Progenitor cell of endocrine pancreas (in vitro differentiated cells): ENCODE measurements around the gene HECTD4. TPM values are rescaled to one million over a fixed set of nuclear protein-coding genes. Genes with fewer than 3 reads are reported as not detected.

ENCODE experiments used
- DNase-seq: peaks from one replicate; pipeline ENCODE4 v3.0.0; 2021; ENCODE audit warnings: low spot score; ENCODE audit not compliant: unreplicated experiment
- H3K27ac Mint-ChIP-seq: 2 replicates; pipeline ENCODE4 v1.8.0; 2021; ENCODE audit warnings: mild to moderate bottlenecking, moderate library complexity, mixed read lengths
- H3K27me3 Mint-ChIP-seq: 2 replicates; pipeline ENCODE4 v1.8.0; 2021; ENCODE audit warnings: mixed read lengths
- H3K36me3 Mint-ChIP-seq: 2 replicates; pipeline ENCODE4 v1.8.0; 2022; ENCODE audit warnings: mixed read lengths; ENCODE audit not compliant: insufficient read depth
- H3K4me1 Mint-ChIP-seq: 2 replicates; pipeline ENCODE4 v1.8.0; 2021; ENCODE audit warnings: low read depth, mixed read lengths
- H3K4me3 Mint-ChIP-seq: 2 replicates; pipeline ENCODE4 v1.8.0; 2021; ENCODE audit warnings: low read depth, mild to moderate bottlenecking, moderate library complexity, mixed read lengths
- H3K9me3 Mint-ChIP-seq: 2 replicates; pipeline ENCODE4 v1.8.0; 2021; ENCODE audit warnings: low read depth, mixed read lengths
- total RNA-seq: library from RNA; stranded (reverse); gene quantifications from 2 replicates; pipeline ENCODE4 v1.2.1, GENCODE V29; 2021
- TF ChIP-seq, protein P1 (sequence below): fragments of 200-600 bp; sonication (generic); IDR thresholded peaks from one replicate; pipeline ENCODE4 v1.5.0; 2021; ENCODE audit warnings: antibody characterized with exemption, mild to moderate bottlenecking; ENCODE audit not compliant: unreplicated experiment

The HECTD4 gene
- total RNA-seq, 1 donor from 2014 or later = 86.7 TPM

- no peaks in the 10 kb centered on the region for H3K4me1 Mint-ChIP-seq
- H3K27me3 Mint-ChIP-seq = no peaks in the 10 kb centered on the region
Observed at GRCh38 chr12:112239020-112239419, 143.2 kb downstream of the HECTD4 start.

GRCh38 chr12:112238441-112238840 lies 143.8 kb downstream of the HECTD4 start:
- Mint-ChIP-seq H3K4me3 (no peak overlapping the region), H3K4me1 (no peaks in the 10 kb centered on the region), H3K9me3 (no peaks in the 10 kb centered on the region), H3K27ac (no peak overlapping the region), H3K27me3 (no peaks in the 10 kb centered on the region), H3K36me3 (peaks cover 15% of the 10 kb centered on the region)
- no peak for DNase-seq
- TF ChIP-seq, protein P1, sequence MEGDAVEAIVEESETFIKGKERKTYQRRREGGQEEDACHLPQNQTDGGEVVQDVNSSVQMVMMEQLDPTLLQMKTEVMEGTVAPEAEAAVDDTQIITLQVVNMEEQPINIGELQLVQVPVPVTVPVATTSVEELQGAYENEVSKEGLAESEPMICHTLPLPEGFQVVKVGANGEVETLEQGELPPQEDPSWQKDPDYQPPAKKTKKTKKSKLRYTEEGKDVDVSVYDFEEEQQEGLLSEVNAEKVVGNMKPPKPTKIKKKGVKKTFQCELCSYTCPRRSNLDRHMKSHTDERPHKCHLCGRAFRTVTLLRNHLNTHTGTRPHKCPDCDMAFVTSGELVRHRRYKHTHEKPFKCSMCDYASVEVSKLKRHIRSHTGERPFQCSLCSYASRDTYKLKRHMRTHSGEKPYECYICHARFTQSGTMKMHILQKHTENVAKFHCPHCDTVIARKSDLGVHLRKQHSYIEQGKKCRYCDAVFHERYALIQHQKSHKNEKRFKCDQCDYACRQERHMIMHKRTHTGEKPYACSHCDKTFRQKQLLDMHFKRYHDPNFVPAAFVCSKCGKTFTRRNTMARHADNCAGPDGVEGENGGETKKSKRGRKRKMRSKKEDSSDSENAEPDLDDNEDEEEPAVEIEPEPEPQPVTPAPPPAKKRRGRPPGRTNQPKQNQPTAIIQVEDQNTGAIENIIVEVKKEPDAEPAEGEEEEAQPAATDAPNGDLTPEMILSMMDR = no peak

More at GRCh38 chr12:112239020-112239419, 143.2 kb downstream of the HECTD4 start:
- peaks cover 15% of the 10 kb centered on the region for H3K36me3 Mint-ChIP-seq
- H3K27ac Mint-ChIP-seq = no peak overlapping the region
- no peaks in the 10 kb centered on the region for H3K9me3 Mint-ChIP-seq
- DNase-seq = no peak
- TF ChIP-seq, protein P1 = no peak
- no peak overlapping the region for H3K4me3 Mint-ChIP-seq

- Mint-ChIP-seq H3K27me3 (no peaks in the 10 kb centered on the region), H3K4me3 (no peak overlapping the region), H3K36me3 (peaks cover 11% of the 10 kb centered on the region), H3K9me3 (no peaks in the 10 kb centered on the region), H3K27ac (no peak overlapping the region), H3K4me1 (no peaks in the 10 kb centered on the region)
- TF ChIP-seq, protein P1 = no peak
- DNase-seq = no peak
Observed at GRCh38 chr12:112236786-112237185, 145.4 kb downstream of the HECTD4 start.

- no peak for DNase-seq
- H3K27me3 Mint-ChIP-seq = no peaks in the 10 kb centered on the region
- H3K36me3 Mint-ChIP-seq = peaks cover 9% of the 10 kb centered on the region
- H3K9me3 Mint-ChIP-seq = no peaks in the 10 kb centered on the region
- no peaks in the 10 kb centered on the region for H3K4me1 Mint-ChIP-seq
- TF ChIP-seq, protein P1 = no peak
- H3K4me3 Mint-ChIP-seq = no peak overlapping the region
- peak overlapping the region; percentile 2 for H3K27ac Mint-ChIP-seq
Observed at GRCh38 chr12:112236386-112236785, 145.8 kb downstream of the HECTD4 start.

- DNase-seq = no peak
- TF ChIP-seq, protein P1 = no peak
- Mint-ChIP-seq H3K4me3 (no peak overlapping the region), H3K4me1 (no peaks in the 10 kb centered on the region), H3K27ac (no peak overlapping the region), H3K27me3 (no peaks in the 10 kb centered on the region), H3K36me3 (peaks cover 12% of the 10 kb centered on the region), H3K9me3 (no peaks in the 10 kb centered on the region)
Observed at GRCh38 chr12:112234303-112234702, 147.9 kb downstream of the HECTD4 start.
